Right lung (tissue), 5 donors: ENCODE data around the gene CYB5A. TPM values are rescaled to one million over a fixed set of nuclear protein-coding genes. Genes with fewer than 3 reads are reported as not detected.

Experiments
- DNase-seq, 2 donors: peaks; one replicate each; pipeline ENCODE4 v3.0.0-alpha.2; 2013
- polyA plus RNA-seq, 5 donors: library from polyadenylated mRNA; unstranded; fragments of 120-200 nt; gene quantifications; one replicate each; pipeline versions ENCODE4 v1.2.1 to v1.2.3, GENCODE V29; 2013; ENCODE audit warnings: inconsistent platforms in 1 of 5, low replicate concordance in 1 of 5; ENCODE audit not compliant: insufficient read length in 5 of 5, insufficient read depth in 1 of 5

CYB5A gene
- polyA plus RNA-seq, 5 donors: 253 to 285 (median 268) TPM

- DNase-seq: no peak
Measured at GRCh38 chr18:74221081-74221480, 70.7 kb downstream of the CYB5A start.

- no peak for DNase-seq
Measured at GRCh38 chr18:74219056-74219455, 72.7 kb downstream of the CYB5A start.

- peak in 1 of 2 donors; percentile 26 for DNase-seq
Measured at GRCh38 chr18:74217476-74218143, 74.2 kb downstream of the CYB5A start.

GRCh38 chr18:74216661-74217110, 75.1 kb downstream of the CYB5A start:
- DNase-seq: no peak

GRCh38 chr18:74215863-74216262, 75.9 kb downstream of the CYB5A start:
- DNase-seq: no peak

- DNase-seq: no peak
Measured at GRCh38 chr18:74213429-74213828, 78.3 kb downstream of the CYB5A start.

- no peak for DNase-seq
Measured at GRCh38 chr18:74204526-74205152, 87.1 kb downstream of the CYB5A start.

- DNase-seq: no peak
Measured at GRCh38 chr18:74203811-74204210, 88.0 kb downstream of the CYB5A start.

Other genes starting within 250 kb of the CYB5A start
- gene FBXO15, start 144.1 kb downstream of the CYB5A start, polyA plus RNA-seq: 1 to 10 TPM; 2.4 to 4.8 (median 4.2) TPM
- gene TIMM21, start 143.4 kb downstream of the CYB5A start, polyA plus RNA-seq: 10 to 100 TPM; 45.1 to 58.9 (median 53.0) TPM
- under 1 TPM in 1 of 5 donors, not detected in 4; 0.04 TPM for gene C18orf63, start 23.9 kb upstream of the CYB5A start, polyA plus RNA-seq
- under 1 TPM; 0.05 to 0.85 (median 0.36) TPM for gene DIPK1C, start 165.3 kb upstream of the CYB5A start, polyA plus RNA-seq
- gene CNDP2, start 204.4 kb upstream of the CYB5A start, polyA plus RNA-seq: 100 to 1,000 TPM in 4 of 5 donors, 10 to 100 TPM in 1; 99.8 to 121 (median 107) TPM
- gene CNDP1, start 242.5 kb upstream of the CYB5A start, polyA plus RNA-seq: under 1 TPM; 0.28 to 0.69 (median 0.47) TPM